ENCODE measurements around the gene COQ10A. TPM values are rescaled to one million over a fixed set of nuclear protein-coding genes. Genes with fewer than 3 reads are reported as not detected.

The COQ10A gene
- total and polyA plus RNA-seq, 3 donors from 2014 or later, result 10.6 to 26.9 (median 24.2) TPM

DNA sequence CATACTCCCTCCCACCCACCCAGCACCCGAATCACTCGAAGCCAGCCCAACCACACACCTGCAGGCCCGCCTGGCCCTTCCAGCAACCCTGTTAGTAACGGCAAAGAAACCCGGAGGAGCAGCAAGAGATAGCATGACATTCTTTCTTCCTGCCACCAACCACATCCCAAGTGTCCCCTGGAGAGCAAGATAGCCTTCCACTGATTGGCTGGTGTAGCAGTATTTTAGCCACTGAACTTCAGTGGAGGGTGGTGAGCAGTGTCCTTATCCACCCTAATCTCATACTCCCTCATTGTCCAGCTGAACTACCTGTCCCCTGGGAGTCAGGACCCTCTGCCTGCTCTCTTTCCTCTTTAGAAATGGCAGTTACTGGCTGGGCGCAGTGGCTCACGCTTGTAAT lies 37.7 kb upstream of the COQ10A start:
- DNase-seq, result no peak
- Histone ChIP-seq H3K9me3 (no peaks in the 10 kb centered on the region), H3K27me3 (no peaks in the 10 kb centered on the region), H3K36me3 (ENCODE audit: low read depth, missing control alignments) (no peaks in the 10 kb centered on the region), H3K4me3 (no peak overlapping the region), H3K27ac (no peak overlapping the region), H3K4me1 (peaks cover 10% of the 10 kb centered on the region)
- 74 to 100% methylated on average over 4 to 7 of the region's 7 CpGs for WGBS, 2 donors
- TF ChIP-seq CTCF (IDR thresholded peaks at IDR 0.05), result no peak
- no peak for TF ChIP-seq POLR2A (IDR thresholded peaks at IDR 0.05)
- intact Hi-C loops (cut with DNase I; ENCODE audit: low total_unique reads), result no loop called here

- Histone ChIP-seq H3K36me3 (ENCODE audit: low read depth, missing control alignments) (no peaks in the 10 kb centered on the region), H3K4me1 (peaks cover 5% of the 10 kb centered on the region), H3K27me3 (no peaks in the 10 kb centered on the region), H3K9me3 (no peaks in the 10 kb centered on the region), H3K4me3 (no peak within 1 kb of the TSS), H3K27ac (no peak within 1 kb of the TSS)
- no peak for TF ChIP-seq CTCF (IDR thresholded peaks at IDR 0.05)
- no peak for TF ChIP-seq POLR2A (IDR thresholded peaks at IDR 0.05)
- DNase-seq, result no peak
- 85 to 89% methylated on average over 4 of the region's 4 CpGs for WGBS, 2 donors
- intact Hi-C loops (cut with DNase I; ENCODE audit: low total_unique reads), result no loop called here
Measured at GRCh38 chr12:56229916-56230431, 36.8 kb upstream of the COQ10A start, which contains the start of gene SLC39A5. Gene SLC39A5 (plus strand): TSS chr12:56230051. CDS start chr12:56231275, 1,224 bp downstream.

GRCh38 chr12:56230432-56231183 lies 36.1 kb upstream of the COQ10A start:
- no peak for DNase-seq
- H3K27me3 ChIP-seq, result no peaks in the 10 kb centered on the region
- no peaks in the 10 kb centered on the region for H3K9me3 ChIP-seq
- H3K4me3 ChIP-seq, result no peak overlapping the region
- WGBS, 2 donors, result 82% methylated on average over 8 of the region's 8 CpGs
- intact Hi-C loops (cut with DNase I; ENCODE audit: low total_unique reads), result no loop called here
- H3K27ac ChIP-seq, result no peak overlapping the region
- TF ChIP-seq POLR2A (IDR thresholded peaks at IDR 0.05), result no peak
- no peak for TF ChIP-seq CTCF (IDR thresholded peaks at IDR 0.05)
- H3K36me3 ChIP-seq (ENCODE audit: low read depth, missing control alignments), result no peaks in the 10 kb centered on the region
- no peaks in the 10 kb centered on the region for H3K4me1 ChIP-seq

DNA sequence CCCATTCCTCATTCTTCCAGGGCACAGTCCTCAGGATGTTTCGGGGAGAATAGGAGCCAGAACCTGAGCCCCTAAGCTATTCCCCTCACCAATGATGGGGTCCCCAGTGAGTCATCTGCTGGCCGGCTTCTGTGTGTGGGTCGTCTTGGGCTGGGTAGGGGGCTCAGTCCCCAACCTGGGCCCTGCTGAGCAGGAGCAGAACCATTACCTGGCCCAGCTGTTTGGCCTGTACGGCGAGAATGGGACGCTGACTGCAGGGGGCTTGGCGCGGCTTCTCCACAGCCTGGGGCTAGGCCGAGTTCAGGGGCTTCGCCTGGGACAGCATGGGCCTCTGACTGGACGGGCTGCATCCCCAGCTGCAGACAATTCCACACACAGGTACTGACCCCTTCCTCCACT lies 35.6 kb upstream of the COQ10A start:
- no peak for TF ChIP-seq CTCF (IDR thresholded peaks at IDR 0.05)
- H3K27ac ChIP-seq, result no peak overlapping the region
- no peaks in the 10 kb centered on the region for H3K9me3 ChIP-seq
- DNase-seq, result no peak
- WGBS, 2 donors, result 89% methylated on average over 5 to 11 of the region's 11 CpGs
- H3K36me3 ChIP-seq (ENCODE audit: low read depth, missing control alignments), result no peaks in the 10 kb centered on the region
- no peaks in the 10 kb centered on the region for H3K27me3 ChIP-seq
- H3K4me3 ChIP-seq, result no peak overlapping the region
- H3K4me1 ChIP-seq, result no peaks in the 10 kb centered on the region
- intact Hi-C loops (cut with DNase I; ENCODE audit: low total_unique reads), result no loop called here

Data from testis (tissue), 3 donors.